Tibial nerve (tissue), 4 donors: Measurements from ENCODE around the gene NDUFS4. TPM values are rescaled to one million over a fixed set of nuclear protein-coding genes. Genes with fewer than 3 reads are reported as not detected.
"Not testable (repeated sequence)": the region's sequence is repeated elsewhere in the genome, so short reads cannot be mapped to it uniquely, and the experiment has no call there.

Experiments
- DNase-seq, 2 donors: peaks; one replicate each; pipeline ENCODE4 v3.0.0-alpha.2; 2019; ENCODE audit warnings: low spot score in 2 of 2
- H3K27ac ChIP-seq, 4 donors: fragments of 200-600 bp; sonication (generic) in 3 of 4; one replicate each; pipeline ENCODE4 v1.5.1; 2017 to 2019; ENCODE audit warnings: mild to moderate bottlenecking in 1 of 4
- H3K27me3 ChIP-seq, 2 donors: fragments of 200-600 bp; sonication (generic) in 1 of 2; one replicate each; pipeline versions ENCODE4 v1.5.1 to v1.6.0; 2017 to 2019
- H3K36me3 ChIP-seq, 3 donors: fragments of 200-600 bp; sonication (generic); one replicate each; pipeline ENCODE4 v1.5.1; 2018 to 2019
- H3K4me1 ChIP-seq, 4 donors: fragments of 200-600 bp; sonication (generic) in 3 of 4; one replicate each; pipeline ENCODE4 v1.5.1; 2017 to 2019
- H3K4me3 ChIP-seq, 4 donors: fragments of 200-600 bp; sonication (generic) in 3 of 4; one replicate each; pipeline ENCODE4 v1.5.1; 2017 to 2019; ENCODE audit warnings: mild to moderate bottlenecking in 1 of 4, moderate library complexity in 1 of 4
- H3K9me3 ChIP-seq, 4 donors: fragments of 200-600 bp; sonication (generic) in 3 of 4; one replicate each; pipeline ENCODE4 v1.5.1; 2017 to 2019
- EP300 ChIP-seq, 2 donors: sonication (generic); formaldehyde crosslinking; IDR thresholded peaks; one replicate each; pipeline ENCODE4 v1.6.1; 2017; ENCODE audit warnings: antibody characterized with exemption in 2 of 2, mild to moderate bottlenecking in 1 of 2
- POLR2A ChIP-seq, 2 donors: fragments of 450-650 bp; IDR thresholded peaks; one replicate each; pipeline ENCODE4 v1.6.1; 2017; ENCODE audit warnings: antibody characterized with exemption in 2 of 2, mild to moderate bottlenecking in 2 of 2, moderate library complexity in 2 of 2
- WGBS, 2 donors: methylation state at CpG; one replicate each; pipeline ENCODE4 v1.1.5; 2018; 5-methylcytosine and 5-hydroxymethylcytosine counted together
- total RNA-seq, 4 donors: library from RNA; depleted of rRNA; stranded (reverse); fragments of >200 nt; gene quantifications; one replicate each; pipeline ENCODE4 v1.1.0, GENCODE V29; 2016
- TF ChIP-seq, protein P1 (sequence below), 5 experiments: fragments of 200-600 bp in 3 of 5; fragments of 450-650 bp in 2 of 5; sonication (generic) in 3 of 5; IDR thresholded peaks; one replicate each; pipeline ENCODE4 v1.5.1; 2016 to 2019; ENCODE audit warnings: antibody characterized with exemption in 5 of 5, mild to moderate bottlenecking in 3 of 5, moderate library complexity in 2 of 5

NDUFS4 gene
- 10 to 100 TPM; 46.3 to 85.9 (median 67.7) TPM for total RNA-seq

DNA sequence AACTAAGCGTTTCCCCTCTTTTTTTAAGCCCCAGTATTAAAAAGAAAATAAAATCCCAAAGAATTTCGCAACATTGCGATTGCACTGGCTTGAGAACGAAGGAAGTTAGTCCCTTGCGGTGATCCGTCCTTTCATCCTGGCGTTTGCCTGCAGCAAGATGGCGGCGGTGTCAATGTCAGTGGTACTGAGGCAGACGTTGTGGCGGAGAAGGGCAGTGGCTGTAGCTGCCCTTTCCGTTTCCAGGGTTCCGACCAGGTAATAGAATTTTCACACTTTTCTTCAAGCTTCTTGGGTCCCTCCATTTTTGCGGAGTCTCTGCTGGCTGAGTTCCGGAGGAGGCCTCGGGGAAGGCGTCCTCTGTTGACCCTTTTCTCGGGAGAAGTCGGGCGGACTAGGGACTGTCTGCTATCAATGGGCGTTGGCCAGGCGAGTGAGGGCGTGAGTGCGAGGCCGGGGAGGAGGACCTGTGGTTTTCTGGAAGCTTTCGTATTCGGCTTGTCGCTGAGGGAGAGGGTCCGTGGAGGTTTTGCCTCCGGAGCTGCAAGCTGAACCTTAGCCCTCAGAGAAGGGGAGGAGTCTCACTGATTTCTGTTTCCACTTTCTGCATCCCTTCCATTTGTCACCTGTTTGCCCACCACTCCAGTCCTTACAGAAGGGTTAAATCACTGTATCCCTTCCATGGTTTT lies at the start of gene NDUFS4:
Gene NDUFS4 (plus strand): TSS at position 134 of the 686 bp plus-strand sequence. CDS start 24 bp downstream, at position 158.
- peak in 1 of 2 donors; percentile 44 for TF ChIP-seq POLR2A (IDR thresholded peaks at IDR 0.05)
- TF ChIP-seq EP300 (IDR thresholded peaks at IDR 0.05) = peak; percentile 59 to 96
- TF ChIP-seq, protein P1, sequence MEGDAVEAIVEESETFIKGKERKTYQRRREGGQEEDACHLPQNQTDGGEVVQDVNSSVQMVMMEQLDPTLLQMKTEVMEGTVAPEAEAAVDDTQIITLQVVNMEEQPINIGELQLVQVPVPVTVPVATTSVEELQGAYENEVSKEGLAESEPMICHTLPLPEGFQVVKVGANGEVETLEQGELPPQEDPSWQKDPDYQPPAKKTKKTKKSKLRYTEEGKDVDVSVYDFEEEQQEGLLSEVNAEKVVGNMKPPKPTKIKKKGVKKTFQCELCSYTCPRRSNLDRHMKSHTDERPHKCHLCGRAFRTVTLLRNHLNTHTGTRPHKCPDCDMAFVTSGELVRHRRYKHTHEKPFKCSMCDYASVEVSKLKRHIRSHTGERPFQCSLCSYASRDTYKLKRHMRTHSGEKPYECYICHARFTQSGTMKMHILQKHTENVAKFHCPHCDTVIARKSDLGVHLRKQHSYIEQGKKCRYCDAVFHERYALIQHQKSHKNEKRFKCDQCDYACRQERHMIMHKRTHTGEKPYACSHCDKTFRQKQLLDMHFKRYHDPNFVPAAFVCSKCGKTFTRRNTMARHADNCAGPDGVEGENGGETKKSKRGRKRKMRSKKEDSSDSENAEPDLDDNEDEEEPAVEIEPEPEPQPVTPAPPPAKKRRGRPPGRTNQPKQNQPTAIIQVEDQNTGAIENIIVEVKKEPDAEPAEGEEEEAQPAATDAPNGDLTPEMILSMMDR (IDR thresholded peaks at IDR 0.05) = peak in 1 of 5 experiments; percentile 30
- DNase-seq = peak; percentile 66 to 93
- H3K4me3 ChIP-seq = peak within 1 kb of the TSS; percentile 66 to 87 (median 76)
- H3K36me3 ChIP-seq = no peaks in the 10 kb centered on the region
- H3K4me1 ChIP-seq = peaks cover 0 to 42% (median 16%) of the 10 kb centered on the region in 4 donors
- H3K27ac ChIP-seq = peak within 1 kb of the TSS; percentile 75 to 93 (median 84)
- H3K9me3 ChIP-seq = no peaks in the 10 kb centered on the region
- 0 to 1% methylated on average over 29 to 30 of the region's 30 CpGs for WGBS, 2 donors
- H3K27me3 ChIP-seq = no peaks in the 10 kb centered on the region

DNA sequence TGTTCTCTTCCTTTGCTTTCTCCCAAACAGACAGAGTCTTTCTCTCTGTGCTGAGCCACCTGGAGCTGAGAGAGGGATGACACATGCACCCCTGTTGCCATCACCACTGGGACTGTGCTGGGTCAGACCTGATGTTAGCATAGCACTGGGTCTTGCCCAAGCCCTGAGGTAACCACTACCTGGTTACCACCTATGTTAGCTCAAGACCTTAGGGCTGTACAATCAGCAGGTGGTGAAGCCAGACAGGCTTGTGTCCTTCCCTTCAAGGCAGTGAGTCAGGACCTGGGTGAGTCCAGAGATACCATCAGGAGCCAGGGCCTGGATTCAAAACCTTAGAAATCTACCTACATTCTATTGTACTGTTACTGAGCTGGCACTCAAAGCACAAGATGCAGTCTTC lies 47.9 kb upstream of the NDUFS4 start:
- no peaks in the 10 kb centered on the region for H3K36me3 ChIP-seq
- no peak overlapping the region for H3K4me3 ChIP-seq
- TF ChIP-seq, protein P1 (IDR thresholded peaks at IDR 0.05) = no peak
- TF ChIP-seq POLR2A (IDR thresholded peaks at IDR 0.05) (no peak), EP300 (IDR thresholded peaks at IDR 0.05) (no peak)
- no peak for DNase-seq
- peaks cover 0 to 44% (median 2%) of the 10 kb centered on the region in 4 donors for H3K9me3 ChIP-seq
- no peak overlapping the region for H3K27ac ChIP-seq
- H3K27me3 ChIP-seq = no peaks in the 10 kb centered on the region
- H3K4me1 ChIP-seq = no peaks in the 10 kb centered on the region

DNA sequence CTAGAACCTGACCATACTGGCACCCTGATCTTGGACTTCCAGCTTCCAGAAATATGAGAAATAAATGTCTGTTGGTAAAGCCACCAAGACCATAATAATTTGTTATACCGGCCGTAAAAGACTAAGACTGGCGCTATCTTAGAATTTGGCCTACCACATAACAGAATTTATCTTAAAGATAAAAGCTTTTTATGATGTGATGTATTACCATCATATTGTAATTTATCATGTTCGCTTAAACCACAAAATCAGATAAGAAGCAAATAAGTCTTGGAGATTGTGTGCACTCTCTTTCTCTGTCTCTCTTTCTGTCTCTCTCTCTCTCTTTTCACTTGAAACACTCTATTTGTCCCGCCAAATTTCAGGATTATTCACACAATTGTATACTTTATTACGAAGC lies 44.5 kb upstream of the NDUFS4 start:
- H3K4me3 ChIP-seq = no peak overlapping the region
- peaks cover 0 to 19% (median 0%) of the 10 kb centered on the region in 4 donors for H3K9me3 ChIP-seq
- H3K36me3 ChIP-seq = no peaks in the 10 kb centered on the region
- no peak overlapping the region for H3K27ac ChIP-seq
- no peaks in the 10 kb centered on the region for H3K4me1 ChIP-seq
- DNase-seq = no peak
- no peak for TF ChIP-seq EP300 (IDR thresholded peaks at IDR 0.05)
- TF ChIP-seq POLR2A (IDR thresholded peaks at IDR 0.05) = no peak
- TF ChIP-seq, protein P1 (IDR thresholded peaks at IDR 0.05) = no peak
- 83 to 90% methylated on average over 6 of the region's 6 CpGs for WGBS, 2 donors
- no peaks in the 10 kb centered on the region for H3K27me3 ChIP-seq

DNA sequence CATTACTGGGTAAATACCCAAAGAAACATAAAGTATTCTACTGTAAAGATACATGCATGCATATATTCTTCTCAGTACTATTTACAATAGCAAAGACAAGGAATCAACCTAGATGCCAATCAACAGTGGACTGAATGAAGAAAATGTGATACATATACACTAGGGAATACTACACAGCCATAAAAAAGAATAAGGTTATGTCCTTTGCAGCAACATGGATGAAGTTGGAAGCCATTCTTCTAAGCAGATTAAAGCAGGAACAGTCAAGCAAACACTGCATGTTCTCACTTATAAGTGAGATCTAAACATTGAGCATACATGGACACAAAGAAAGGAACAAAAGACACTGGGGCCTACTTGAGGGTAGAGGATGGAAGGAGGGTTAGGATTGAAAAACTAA lies 39.6 kb upstream of the NDUFS4 start:
- TF ChIP-seq EP300 (IDR thresholded peaks at IDR 0.05) (no peak), POLR2A (IDR thresholded peaks at IDR 0.05) (no peak)
- TF ChIP-seq, protein P1 (IDR thresholded peaks at IDR 0.05) = no peak
- no peak for DNase-seq

DNA sequence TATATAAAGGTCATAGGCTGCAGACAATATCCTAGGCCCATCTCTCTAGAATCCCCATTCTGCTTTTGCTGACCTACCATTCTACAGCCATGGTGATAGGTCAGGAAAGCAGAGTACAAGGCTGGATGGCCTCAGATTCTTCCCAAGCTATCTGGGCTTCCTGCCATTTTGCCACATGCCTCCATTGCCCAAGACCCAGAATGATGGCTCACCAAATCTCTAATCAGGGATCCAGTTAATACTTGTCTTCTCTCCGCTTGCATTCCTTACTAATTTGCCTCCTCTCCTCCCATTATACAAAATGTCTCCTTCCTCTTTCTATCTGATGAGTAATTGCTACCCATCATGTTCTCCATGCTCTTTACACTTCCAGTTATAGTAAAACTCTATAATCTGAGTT lies 22.7 kb upstream of the NDUFS4 start:
- H3K36me3 ChIP-seq = no peaks in the 10 kb centered on the region
- H3K9me3 ChIP-seq = peaks cover 0 to 2% (median 0%) of the 10 kb centered on the region in 4 donors
- DNase-seq = no peak
- H3K4me1 ChIP-seq = no peaks in the 10 kb centered on the region
- H3K27me3 ChIP-seq = no peaks in the 10 kb centered on the region
- no peak overlapping the region for H3K27ac ChIP-seq
- no peak overlapping the region for H3K4me3 ChIP-seq
- TF ChIP-seq EP300 (IDR thresholded peaks at IDR 0.05) = no peak
- TF ChIP-seq POLR2A (IDR thresholded peaks at IDR 0.05) = no peak
- TF ChIP-seq, protein P1 (IDR thresholded peaks at IDR 0.05) = no peak
- 92 to 94% methylated on average over 1 of the region's 1 CpG for WGBS, 2 donors

More for the DNA sequence above, 39.6 kb upstream of the NDUFS4 start:
- H3K27ac ChIP-seq = no peak overlapping the region
- no peak overlapping the region for H3K4me3 ChIP-seq
- H3K27me3 ChIP-seq = no peaks in the 10 kb centered on the region
- no peaks in the 10 kb centered on the region for H3K4me1 ChIP-seq
- peaks cover 0 to 13% (median 4%) of the 10 kb centered on the region in 4 donors for H3K9me3 ChIP-seq
- no peaks in the 10 kb centered on the region for H3K36me3 ChIP-seq

DNA sequence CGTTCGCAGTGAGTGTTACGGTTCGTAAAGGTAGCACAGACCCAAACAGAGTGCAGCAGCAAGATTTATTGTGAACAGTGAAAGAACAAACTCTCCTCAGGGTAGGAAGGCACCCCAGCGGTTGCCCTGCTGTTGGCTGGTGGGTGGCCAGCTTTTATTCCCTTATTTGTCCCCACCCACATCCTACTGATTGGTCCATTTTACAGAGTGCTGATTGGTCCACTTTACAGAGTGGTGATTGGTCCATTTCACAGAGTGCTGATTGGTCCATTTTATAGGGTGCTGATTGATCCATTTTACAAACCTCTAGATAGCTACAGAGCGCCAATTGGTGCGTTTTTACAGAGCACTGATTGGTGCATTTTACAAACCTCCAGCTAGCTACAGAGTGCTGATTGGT lies 19.7 kb upstream of the NDUFS4 start:
- DNase-seq, H3K27me3 ChIP-seq: not testable (repeated sequence)

More for the DNA sequence above, 19.7 kb upstream of the NDUFS4 start:
- not testable (repeated sequence) for H3K4me1 ChIP-seq, H3K4me3 ChIP-seq, H3K36me3 ChIP-seq, H3K27ac ChIP-seq, H3K9me3 ChIP-seq
- 92 to 94% methylated on average over 7 of the region's 7 CpGs for WGBS, 2 donors
